MM.1S (cell line): ENCODE results near the gene ATP8B3.

Source experiments
- DNase-seq: peaks from one replicate; pipeline ENCODE4 v3.0.0-alpha.2; 2015
- H2AFZ ChIP-seq: fragments of 300-600 bp; sonication (generic); 2 replicates; pipeline ENCODE4 v1.6.0; 2016; ENCODE audit warnings: antibody characterized with exemption, low read length
- H3F3A ChIP-seq: fragments of 300-600 bp; sonication (generic); 2 replicates; pipeline ENCODE4 v1.6.1; 2016; ENCODE audit warnings: mild to moderate bottlenecking, antibody characterized with exemption, low read length, moderate library complexity, mixed read lengths; ENCODE audit not compliant: insufficient read depth
- H3K27ac ChIP-seq: fragments of 300-600 bp; sonication (generic); 2 replicates; pipeline ENCODE4 v1.5.1; 2016; ENCODE audit warnings: mild to moderate bottlenecking, low read length
- H3K27me3 ChIP-seq: fragments of 300-600 bp; sonication (generic); replicated peaks from 2 replicates; pipeline ENCODE4 v1.6.0; 2016; ENCODE audit warnings: low read length; ENCODE audit not compliant: insufficient read depth
- H3K36me3 ChIP-seq: fragments of 300-600 bp; sonication (generic); replicated peaks from 2 replicates; pipeline ENCODE4 v1.6.1; 2016; ENCODE audit warnings: mild to moderate bottlenecking, low read length, mixed read lengths; ENCODE audit not compliant: insufficient read depth
- H3K4me1 ChIP-seq: fragments of 300-600 bp; sonication (generic); 2 replicates; pipeline ENCODE4 v1.6.1; 2016; ENCODE audit warnings: low read length, mixed read lengths
- H3K4me2 ChIP-seq: fragments of 300-600 bp; sonication (generic); 2 replicates; pipeline ENCODE4 v1.6.0; 2016; ENCODE audit warnings: low read depth, low read length
- H3K4me3 ChIP-seq: fragments of 300-600 bp; sonication (generic); 2 replicates; pipeline ENCODE4 v1.5.1; 2016; ENCODE audit warnings: low read length, mixed read lengths
- H3K79me2 ChIP-seq: fragments of 300-600 bp; sonication (generic); 2 replicates; pipeline ENCODE4 v1.6.1; 2016; ENCODE audit warnings: mixed run types, low read length, mixed read lengths
- H3K9ac ChIP-seq: fragments of 300-600 bp; sonication (generic); 2 replicates; pipeline ENCODE4 v1.6.1; 2016; ENCODE audit warnings: low read length, mixed read lengths
- H3K9me2 ChIP-seq: fragments of 300-600 bp; sonication (generic); replicated peaks from 2 replicates; pipeline ENCODE4 v1.6.1; 2016; ENCODE audit warnings: mild to moderate bottlenecking, low read length, mixed read lengths; ENCODE audit not compliant: insufficient read depth
- H3K9me3 ChIP-seq: fragments of 300-600 bp; sonication (generic); replicated peaks from 2 replicates; pipeline ENCODE4 v1.6.1; 2016; ENCODE audit warnings: mild to moderate bottlenecking, low read length, mixed read lengths; ENCODE audit not compliant: insufficient read depth
- H4K20me1 ChIP-seq: fragments of 300-600 bp; sonication (generic); 2 replicates; pipeline ENCODE4 v1.6.1; 2016; ENCODE audit warnings: mild to moderate bottlenecking, low read length, moderate library complexity, mixed read lengths; ENCODE audit not compliant: insufficient read depth
- CTCF ChIP-seq: fragments of 300-600 bp; sonication (generic); IDR thresholded peaks from 2 replicates; pipeline ENCODE4 v1.5.1; 2016; ENCODE audit warnings: antibody characterized with exemption, low read length, mixed read lengths
- EZH2 ChIP-seq: fragments of 300-600 bp; sonication (generic); optimal IDR thresholded peaks from 2 replicates; pipeline ENCODE3; 2017; ENCODE audit warnings: low read depth, mild to moderate bottlenecking, antibody characterized with exemption, low read length, mixed read lengths
- EZH2phosphoT487 ChIP-seq: fragments of 300-600 bp; sonication (generic); IDR thresholded peaks from 2 replicates; pipeline ENCODE4 v1.6.1; 2018; ENCODE audit warnings: antibody characterized with exemption, low read length

The ATP8B3 gene

DNA sequence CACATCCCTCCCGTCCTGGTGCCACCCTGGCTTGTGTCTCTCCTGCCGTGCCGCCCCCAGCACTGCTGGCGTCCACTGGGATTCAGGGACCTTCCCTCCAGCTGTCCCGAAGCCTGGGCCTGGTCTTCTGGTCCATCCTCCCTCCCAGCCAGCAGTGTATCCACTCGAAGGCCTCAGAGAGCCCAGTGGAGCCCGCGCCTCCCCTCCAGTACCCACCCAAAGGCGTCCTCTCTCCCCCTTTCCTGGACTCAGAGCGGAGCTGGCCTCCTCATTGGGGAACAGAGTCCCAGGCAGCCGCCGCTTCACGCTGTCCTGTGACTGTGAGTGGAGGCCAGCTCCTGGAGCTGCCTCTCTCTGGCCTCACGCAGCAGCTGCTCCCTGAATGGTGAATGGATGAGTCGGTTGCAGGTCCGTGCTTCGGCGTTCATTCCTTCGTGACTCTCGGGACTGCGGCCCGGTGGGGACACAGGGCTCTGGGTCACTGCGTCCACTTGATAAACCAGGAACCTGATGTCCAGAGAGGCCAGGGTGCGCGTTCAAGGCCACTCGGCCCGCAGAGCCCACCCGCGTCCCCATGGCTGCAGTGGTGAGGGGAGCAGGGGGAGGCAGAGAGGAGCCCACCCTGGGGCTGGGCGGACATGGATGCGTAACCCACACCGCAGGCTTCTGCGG lies 46.7 kb downstream of the ATP8B3 start:
- no peak overlapping the region for H3K4me2 ChIP-seq
- H3K9ac ChIP-seq = no peak overlapping the region
- no peaks in the 10 kb centered on the region for H3K4me1 ChIP-seq
- H3K36me3 ChIP-seq = no peaks in the 10 kb centered on the region
- no peaks in the 10 kb centered on the region for H3K9me3 ChIP-seq
- H2AFZ ChIP-seq = no peak overlapping the region
- no peaks in the 10 kb centered on the region for H4K20me1 ChIP-seq
- H3K27ac ChIP-seq = no peak overlapping the region
- no peak for DNase-seq
- peaks cover 95% of the 10 kb centered on the region for H3K27me3 ChIP-seq
- TF ChIP-seq EZH2phosphoT487 = no peak
- peak; percentile 23 for TF ChIP-seq EZH2
- no peak for TF ChIP-seq CTCF
- H3K79me2 ChIP-seq = no peaks in the 10 kb centered on the region
- no peaks in the 10 kb centered on the region for H3F3A ChIP-seq
- no peak overlapping the region for H3K4me3 ChIP-seq
- H3K9me2 ChIP-seq = no peaks in the 10 kb centered on the region

DNA sequence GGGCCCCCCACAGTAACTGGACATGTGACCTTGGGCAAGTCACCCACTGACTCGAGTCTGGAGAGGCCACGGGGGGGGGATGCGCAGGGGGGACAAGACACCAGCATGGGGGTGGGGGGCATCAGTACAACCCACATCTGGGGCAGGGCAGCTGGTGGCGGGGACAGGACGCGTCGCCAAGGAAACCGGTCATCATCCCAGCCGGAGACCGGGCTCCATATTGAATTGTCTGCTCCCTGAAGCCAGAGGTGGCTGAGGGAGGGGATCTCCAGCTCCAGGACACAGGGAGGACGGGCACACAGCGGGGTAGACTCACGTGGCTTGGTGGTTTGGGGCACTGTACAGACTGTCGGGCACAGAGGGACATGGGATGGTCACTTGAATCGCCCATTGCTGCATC lies 47.3 kb downstream of the ATP8B3 start:
- no peaks in the 10 kb centered on the region for H3K79me2 ChIP-seq
- TF ChIP-seq EZH2 (no peak), EZH2phosphoT487 (no peak), CTCF (no peak)
- no peaks in the 10 kb centered on the region for H3K9me3 ChIP-seq
- no peaks in the 10 kb centered on the region for H3K9me2 ChIP-seq
- H3K4me2 ChIP-seq = no peak overlapping the region
- H3K27ac ChIP-seq = no peak overlapping the region
- no peak overlapping the region for H3K9ac ChIP-seq
- H4K20me1 ChIP-seq = no peaks in the 10 kb centered on the region
- H2AFZ ChIP-seq = no peak overlapping the region
- no peaks in the 10 kb centered on the region for H3F3A ChIP-seq
- no peak for DNase-seq
- H3K4me1 ChIP-seq = no peaks in the 10 kb centered on the region
- H3K4me3 ChIP-seq = no peak overlapping the region
- peaks cover 95% of the 10 kb centered on the region for H3K27me3 ChIP-seq
- no peaks in the 10 kb centered on the region for H3K36me3 ChIP-seq

GRCh38 chr19:1763648-1764639 lies 48.1 kb downstream of the ATP8B3 start:
- Histone ChIP-seq H3K9ac (no peak overlapping the region), H4K20me1 (no peaks in the 10 kb centered on the region), H3K4me1 (no peaks in the 10 kb centered on the region), H3K27ac (no peak overlapping the region), H3K4me2 (no peak overlapping the region), H3K27me3 (peaks cover 95% of the 10 kb centered on the region), H3K9me2 (no peaks in the 10 kb centered on the region), H3F3A (no peaks in the 10 kb centered on the region), H3K4me3 (no peak overlapping the region), H3K36me3 (no peaks in the 10 kb centered on the region), H3K9me3 (no peaks in the 10 kb centered on the region), H3K79me2 (no peaks in the 10 kb centered on the region), H2AFZ (no peak overlapping the region)
- 0 out of 2 replicates have a peak, but pooled peaks have one; percentile 40 for TF ChIP-seq EZH2phosphoT487
- no peak for TF ChIP-seq EZH2
- TF ChIP-seq CTCF = no peak
- no peak for DNase-seq
